Dermis blood vessel endothelial cell (primary cell): Measurements from ENCODE around the gene RAD18. TPM values are rescaled to one million over a fixed set of nuclear protein-coding genes. Genes with fewer than 3 reads are reported as not detected.
A peak's percentile ranks its signal among the peaks of the same experiment; 100 is the strongest.

Experiments
- DNase-seq: peaks from one replicate; pipeline ENCODE4 v3.0.0; 2010
- total RNA-seq: library from RNA; depleted of rRNA; stranded (reverse); fragments of >200 nt; gene quantifications from 2 replicates; pipeline ENCODE4 v1.2.3, GENCODE V29; 2014

The RAD18 gene
- total RNA-seq, 1 donor from 2014 or later, result 8.3 TPM

DNA sequence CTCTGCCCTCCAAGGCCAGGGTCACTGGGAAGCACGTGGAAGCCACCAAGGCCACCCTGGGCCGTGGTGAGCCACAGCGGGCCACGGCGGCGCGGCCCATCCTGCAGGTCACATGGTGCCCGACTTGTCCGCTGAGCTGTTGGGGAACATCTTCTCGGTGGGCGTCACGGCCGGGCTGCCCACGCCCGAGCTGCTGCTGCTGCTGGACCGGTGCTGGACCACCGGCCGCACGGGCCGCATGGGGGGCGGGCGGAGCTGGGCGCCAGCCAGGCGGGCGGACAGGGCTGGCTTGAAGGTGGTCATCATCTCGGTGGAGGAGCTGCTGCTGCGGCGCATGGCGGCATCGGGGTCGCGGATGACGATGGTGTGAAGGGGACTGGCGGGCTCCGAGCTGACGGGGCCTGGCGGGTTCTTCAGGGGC is 22.1 kb upstream of the RAD18 start:
- no peak for DNase-seq

- DNase-seq, result no peak
Observed at GRCh38 chr3:8984526-8984925, 21.3 kb upstream of the RAD18 start.

- DNase-seq, result no peak
Observed at GRCh38 chr3:8984081-8984480, 20.8 kb upstream of the RAD18 start.

- no peak for DNase-seq
Observed at GRCh38 chr3:8983591-8983990, 20.3 kb upstream of the RAD18 start.

DNA sequence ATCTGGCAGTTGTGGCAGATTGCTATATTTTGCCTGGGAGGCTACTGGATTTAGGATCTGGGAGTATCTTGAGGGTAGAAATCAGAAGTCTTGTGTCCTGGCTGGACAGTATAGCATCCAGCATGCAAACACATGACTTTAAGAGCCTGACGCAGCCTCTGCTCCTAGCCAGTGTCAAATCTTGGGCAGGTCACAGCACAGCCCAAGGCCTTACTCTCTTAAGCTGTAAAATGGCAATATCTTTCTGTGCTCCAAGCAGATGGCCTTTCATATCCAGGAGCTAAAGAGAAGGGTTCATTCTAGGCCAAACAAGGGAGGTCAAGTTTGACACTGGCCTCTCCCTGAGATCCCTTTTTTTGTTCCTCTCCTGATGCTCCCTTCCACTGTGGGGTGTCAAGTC is 19.8 kb upstream of the RAD18 start:
- DNase-seq, result no peak

DNA sequence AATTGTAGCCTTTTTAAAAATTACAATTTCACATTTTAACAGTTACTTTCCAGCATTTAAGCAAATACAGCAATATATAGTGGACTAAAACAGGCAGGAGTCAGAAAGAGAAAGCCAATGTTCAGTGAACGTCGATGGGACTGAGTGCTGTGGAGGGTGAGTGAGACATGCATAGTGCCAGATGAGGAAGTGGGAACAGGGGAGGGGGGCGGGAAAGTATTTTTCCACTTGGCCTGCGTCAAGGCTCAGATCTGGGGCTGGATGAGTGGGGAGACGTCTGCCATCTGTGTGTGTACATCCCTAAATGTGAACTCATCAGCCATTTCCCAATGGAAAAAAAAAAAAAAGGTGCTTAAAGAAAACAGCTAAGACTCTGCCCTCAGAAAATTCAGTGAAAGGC is 19.2 kb upstream of the RAD18 start:
- no peak for DNase-seq

GRCh38 chr3:8981700-8982099 is 18.4 kb upstream of the RAD18 start:
- DNase-seq, result no peak

- DNase-seq, result no peak
Observed at GRCh38 chr3:8981296-8981695, 18.0 kb upstream of the RAD18 start.

DNA sequence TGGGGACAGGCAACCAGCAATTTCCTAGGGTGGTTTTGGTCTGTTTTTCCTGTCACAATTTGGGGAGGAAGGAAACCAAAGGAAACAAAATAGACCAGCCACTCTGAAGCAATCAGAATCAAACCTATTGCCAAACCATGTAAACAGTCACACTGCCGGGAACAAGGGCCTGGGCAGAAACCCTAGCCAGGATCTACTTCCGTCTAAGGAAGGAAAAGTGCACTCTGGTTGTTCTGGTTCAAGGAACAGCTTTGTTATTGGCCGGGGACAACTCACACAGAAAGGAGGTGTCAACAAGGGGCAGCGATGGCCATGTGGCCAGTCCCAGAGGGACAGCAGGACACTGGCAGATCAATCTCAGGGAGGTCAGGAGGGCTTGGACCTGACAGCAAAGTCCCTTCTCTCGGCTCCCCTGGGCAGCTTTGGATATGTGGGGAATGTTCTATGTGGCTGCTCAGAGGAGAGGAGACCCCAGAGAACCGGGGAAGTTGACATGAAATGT is 17.5 kb upstream of the RAD18 start:
- no peak for DNase-seq

DNA sequence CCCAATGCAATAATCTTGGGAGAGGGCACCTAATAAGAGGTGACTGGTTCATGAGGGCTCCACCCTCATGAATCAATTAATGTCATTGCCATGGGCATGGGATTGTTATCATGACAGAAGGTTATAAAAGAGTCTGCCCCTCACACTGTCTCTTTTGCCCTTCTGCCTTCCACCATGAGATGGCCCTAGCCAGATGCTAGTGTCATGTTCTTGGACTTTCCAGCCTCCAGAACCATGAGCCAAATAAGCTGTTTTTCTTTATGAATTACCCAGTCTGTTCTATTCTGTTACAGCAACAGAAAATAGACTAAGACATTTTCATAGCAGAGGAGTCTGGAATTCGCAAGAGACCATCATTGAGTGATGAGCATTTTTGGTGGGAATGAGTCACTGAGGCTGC is 16.0 kb upstream of the RAD18 start:
- no peak for DNase-seq

- no peak for DNase-seq
Observed at GRCh38 chr3:8978551-8978950, 15.3 kb upstream of the RAD18 start.

DNA sequence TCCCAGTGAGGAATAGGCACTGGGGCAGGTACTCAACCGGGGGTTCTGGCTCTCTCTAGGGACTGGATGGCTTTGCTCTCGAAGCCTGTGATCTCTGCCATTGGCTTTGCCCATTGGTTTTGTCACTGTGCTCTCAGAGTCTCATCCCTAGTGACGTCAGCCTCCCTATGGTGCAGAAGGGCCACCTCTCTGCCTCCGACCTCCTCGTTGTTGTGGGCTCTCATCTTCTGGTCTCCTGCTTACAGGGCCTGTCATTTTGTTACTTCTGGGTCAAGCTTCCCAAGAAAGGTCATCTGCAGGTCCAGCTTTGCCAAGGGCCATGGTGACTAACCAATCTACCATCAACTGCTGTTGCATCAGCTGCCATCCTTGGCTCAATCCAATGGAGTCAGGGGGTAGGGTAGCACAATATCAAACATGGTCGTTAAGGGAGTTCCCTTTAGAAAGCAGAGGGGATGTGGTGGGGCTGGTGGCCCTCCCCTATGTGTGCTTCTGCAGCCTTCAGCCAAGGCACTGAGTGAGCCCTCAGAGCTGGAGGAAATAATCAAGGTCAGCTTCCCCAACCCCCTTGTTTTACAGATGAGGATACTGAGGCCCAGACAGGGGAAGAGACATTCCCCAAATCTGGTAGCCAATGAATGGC is 13.4 kb upstream of the RAD18 start:
- no peak for DNase-seq

DNA sequence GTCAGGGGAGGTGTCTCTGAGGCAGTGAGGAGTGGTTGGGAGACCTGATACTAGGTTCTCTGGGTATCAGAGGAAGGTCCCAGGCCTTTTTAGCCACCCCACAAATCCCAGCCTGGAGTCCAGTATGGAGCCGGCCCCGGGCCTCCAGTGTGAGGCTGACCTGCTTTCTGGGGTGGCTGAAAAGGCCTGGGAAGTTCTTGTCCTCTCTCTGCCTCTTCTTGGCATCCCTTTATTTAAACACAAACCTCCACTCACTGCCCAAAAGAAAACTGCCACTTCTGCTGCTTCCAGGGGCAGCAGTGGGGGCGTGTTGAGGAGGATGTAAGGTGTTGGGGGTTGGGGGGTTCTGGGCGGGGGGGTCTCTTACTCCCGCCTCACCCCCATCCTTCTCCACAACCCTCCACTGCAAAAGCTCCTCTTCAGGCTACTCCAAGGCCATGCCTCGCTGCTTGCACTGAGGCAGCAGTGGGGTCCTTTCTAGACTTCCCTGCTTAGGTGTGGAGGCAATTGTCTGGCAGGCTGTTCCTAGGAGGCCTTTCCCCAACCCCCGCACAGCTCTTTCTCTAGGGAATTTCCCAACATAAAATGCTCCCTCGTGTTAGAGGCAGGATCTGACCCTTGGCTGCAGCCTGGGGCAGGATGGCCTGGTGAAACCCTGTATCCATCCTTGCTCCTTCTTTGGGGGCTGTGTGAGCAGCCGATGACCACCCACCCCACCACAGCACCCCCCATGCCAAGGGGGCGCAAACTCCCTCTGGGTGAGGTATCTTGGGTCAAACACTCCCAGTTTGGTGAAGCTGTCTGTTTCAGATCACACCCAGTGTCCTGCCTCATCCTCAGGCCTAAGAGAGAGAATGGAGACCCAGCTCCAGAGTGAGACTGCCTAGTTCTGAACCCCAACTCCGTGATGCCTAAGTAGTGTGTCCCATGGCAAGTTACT is 12.1 kb upstream of the RAD18 start:
- no peak for DNase-seq

DNA sequence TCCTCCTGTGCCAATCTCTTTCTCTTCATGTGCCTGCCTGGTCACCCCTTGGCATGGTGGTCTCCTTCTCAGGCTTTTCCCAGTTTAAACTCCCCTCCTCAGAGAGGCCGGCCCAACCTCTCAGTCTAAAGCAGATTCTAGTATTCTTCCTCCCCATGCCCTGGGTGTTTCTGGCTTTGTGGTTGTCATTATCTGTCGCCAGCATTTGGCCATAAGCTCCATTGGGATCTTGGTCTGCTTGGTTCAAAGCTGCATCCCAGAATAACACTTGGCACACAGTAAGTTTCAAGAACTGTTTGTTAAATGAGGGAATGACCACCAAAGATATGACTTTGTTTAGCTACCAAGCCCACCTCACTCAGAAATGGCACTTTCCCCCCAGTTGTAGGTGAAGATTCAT is 11.2 kb upstream of the RAD18 start:
- DNase-seq, result no peak

DNA sequence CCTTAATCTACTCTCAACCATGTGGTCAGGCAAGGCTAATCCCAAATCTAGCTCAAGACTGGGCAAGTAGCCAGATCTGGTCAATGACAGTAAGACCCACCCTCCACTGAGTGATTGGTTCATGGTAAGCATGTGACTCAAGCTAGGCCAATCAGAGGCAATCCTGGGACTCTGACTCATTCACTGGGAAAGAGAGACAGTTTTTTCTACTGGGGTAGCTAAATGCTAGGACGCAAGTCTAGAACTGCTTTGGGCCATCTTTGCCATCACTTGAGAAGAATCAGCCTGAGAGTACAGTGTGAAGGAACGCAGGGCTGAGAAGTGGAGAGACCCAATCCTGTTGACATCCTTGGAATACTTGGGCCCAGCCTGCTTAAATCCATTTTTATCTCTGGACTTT is 9.4 kb upstream of the RAD18 start:
- peak; percentile 52 for DNase-seq

- peak; percentile 80 for DNase-seq
Observed at GRCh38 chr3:8970971-8971589, 7.8 kb upstream of the RAD18 start.

DNA sequence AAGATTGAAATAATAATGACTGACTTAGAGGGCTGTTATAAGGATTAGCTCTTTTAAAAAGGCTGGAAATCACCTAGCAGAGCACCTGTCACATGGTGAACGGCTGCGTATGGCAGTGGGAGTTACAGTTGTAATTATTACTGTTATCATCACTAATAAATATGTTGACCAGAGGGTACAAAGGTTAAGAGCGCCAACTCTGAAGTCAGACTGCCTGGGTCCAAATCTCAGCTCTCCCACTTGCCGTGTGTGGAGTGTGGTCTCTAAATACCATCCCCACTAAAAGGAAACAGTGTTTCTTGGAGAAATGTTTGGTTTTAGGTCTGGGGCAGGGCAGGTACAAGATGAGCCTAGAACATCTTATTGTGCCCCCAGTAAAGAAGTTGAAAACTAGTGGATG is 6.0 kb upstream of the RAD18 start:
- no peak for DNase-seq

GRCh38 chr3:8968375-8968882 is 5.2 kb upstream of the RAD18 start:
- no peak for DNase-seq

GRCh38 chr3:8967553-8967952 is 4.3 kb upstream of the RAD18 start:
- DNase-seq, result no peak

DNA sequence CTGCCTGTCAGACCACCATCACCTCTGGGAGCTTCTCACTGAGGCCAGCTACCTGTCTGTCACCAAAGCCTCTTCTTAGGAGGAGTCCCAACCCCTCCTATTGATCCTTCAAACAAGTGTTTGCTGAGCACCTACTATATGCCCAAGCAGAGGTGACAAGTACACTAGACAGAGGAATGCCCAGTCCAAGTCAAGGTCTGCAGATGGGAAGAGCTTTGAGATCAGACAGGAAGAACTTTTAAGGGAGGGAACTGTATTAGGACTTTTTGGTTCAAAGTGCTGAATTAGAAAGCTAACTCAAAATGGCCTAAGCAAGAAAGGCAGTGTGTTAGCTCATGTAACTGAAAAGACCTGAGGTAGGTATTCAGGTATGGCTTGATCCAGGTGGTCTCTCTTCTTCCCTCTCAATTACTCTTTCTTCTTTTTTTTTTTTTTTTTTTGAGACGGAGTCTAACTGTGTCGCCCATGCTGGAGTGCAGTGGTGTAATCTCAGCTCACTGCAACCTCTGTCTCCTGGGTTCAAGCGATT is 3.6 kb upstream of the RAD18 start:
- no peak for DNase-seq

- no peak for DNase-seq
Observed at GRCh38 chr3:8966150-8966819, 3.0 kb upstream of the RAD18 start.
